HG02943 (cell line): ENCODE data around the gene SLC16A8.
"Not testable (repeated sequence)": the region's sequence is repeated elsewhere in the genome, so short reads cannot be mapped to it uniquely, and the experiment has no call there.

Experiments
- ATAC-seq: cut with Tn5 transposase; IDR thresholded peaks from one replicate; pipeline ENCODE4 v1.9.1; 2021; ENCODE audit warnings: mild to moderate bottlenecking, low read depth, moderate library complexity; ENCODE audit not compliant: unreplicated experiment

SLC16A8 gene, protein sequence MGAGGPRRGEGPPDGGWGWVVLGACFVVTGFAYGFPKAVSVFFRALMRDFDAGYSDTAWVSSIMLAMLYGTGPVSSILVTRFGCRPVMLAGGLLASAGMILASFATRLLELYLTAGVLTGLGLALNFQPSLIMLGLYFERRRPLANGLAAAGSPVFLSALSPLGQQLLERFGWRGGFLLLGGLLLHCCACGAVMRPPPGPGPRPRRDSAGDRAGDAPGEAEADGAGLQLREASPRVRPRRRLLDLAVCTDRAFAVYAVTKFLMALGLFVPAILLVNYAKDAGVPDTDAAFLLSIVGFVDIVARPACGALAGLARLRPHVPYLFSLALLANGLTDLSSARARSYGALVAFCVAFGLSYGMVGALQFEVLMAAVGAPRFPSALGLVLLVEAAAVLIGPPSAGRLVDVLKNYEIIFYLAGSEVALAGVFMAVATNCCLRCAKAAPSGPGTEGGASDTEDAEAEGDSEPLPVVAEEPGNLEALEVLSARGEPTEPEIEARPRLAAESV

GRCh38 chr22:38083931-38084631 lies at the start of gene SLC16A8:
Gene SLC16A8, minus strand, starts transcription at chr22:38084184. Its CDS starts 1,311 bp downstream, at chr22:38082873.
- no peak for ATAC-seq

GRCh38 chr22:38133331-38133730 lies 49.3 kb upstream of the SLC16A8 start:
- no peak for ATAC-seq

DNA sequence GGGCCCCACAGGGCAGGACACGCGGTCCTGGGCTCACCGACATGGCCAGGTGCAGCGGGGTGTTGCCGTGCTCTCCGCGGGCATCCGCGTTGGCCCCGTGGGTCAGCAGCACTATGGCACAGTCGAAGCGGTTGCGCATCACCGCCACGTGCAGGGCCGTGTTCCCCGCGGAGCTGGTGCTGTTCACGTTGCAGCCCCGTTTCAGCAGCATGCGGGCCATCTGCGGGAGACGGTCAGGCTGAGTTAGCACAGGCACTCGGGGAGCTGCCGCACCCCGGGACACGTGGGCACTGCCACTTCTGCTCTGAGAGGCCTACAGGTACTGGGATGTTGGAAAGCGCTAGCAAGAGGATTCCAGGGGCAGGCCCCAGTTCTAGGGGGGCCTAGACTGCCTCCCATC lies 48.8 kb upstream of the SLC16A8 start:
- no peak for ATAC-seq

DNA sequence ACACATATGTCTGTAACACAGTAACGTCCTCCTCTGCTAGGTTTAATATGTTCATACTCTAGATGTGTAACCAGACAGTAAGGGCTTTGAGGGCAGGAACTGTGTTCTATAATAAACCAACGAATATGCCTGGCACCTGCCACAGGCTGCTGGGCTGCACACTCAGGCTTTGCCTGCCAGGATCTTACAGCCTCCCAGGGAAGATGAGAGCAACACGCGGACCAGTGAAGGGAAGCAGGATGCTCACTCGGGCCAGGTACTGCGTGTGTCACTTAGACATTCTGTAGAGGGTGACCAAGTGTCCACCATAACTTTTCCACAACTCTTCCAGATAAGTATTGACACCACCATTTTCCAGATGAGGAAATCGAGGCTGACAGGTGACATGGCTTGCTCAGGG lies 48.2 kb upstream of the SLC16A8 start:
- ATAC-seq: no peak

GRCh38 chr22:38131399-38131798 lies 47.4 kb upstream of the SLC16A8 start:
- ATAC-seq: no peak

DNA sequence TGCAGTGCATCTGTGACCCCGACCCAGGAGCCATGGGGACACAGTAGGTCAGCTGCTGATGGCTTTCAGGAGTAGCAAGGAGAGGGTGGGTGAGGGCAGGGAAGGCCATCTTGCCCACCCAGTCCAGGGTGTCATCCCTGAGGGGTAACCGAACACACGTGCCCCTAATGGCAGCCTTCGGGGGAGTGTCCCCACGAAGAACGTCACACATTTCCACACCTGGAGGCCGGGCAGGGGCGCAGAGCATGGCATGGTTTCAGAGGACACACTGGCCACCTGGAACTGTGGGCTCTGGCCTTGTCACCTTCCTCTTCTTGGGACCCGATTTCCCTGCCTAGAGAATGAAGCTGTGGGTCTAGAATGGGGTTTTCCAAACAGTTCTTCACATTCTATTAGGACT lies 45.9 kb upstream of the SLC16A8 start:
- no peak for ATAC-seq

- no peak for ATAC-seq
Measured at GRCh38 chr22:38129021-38129420, 45.0 kb upstream of the SLC16A8 start.

DNA sequence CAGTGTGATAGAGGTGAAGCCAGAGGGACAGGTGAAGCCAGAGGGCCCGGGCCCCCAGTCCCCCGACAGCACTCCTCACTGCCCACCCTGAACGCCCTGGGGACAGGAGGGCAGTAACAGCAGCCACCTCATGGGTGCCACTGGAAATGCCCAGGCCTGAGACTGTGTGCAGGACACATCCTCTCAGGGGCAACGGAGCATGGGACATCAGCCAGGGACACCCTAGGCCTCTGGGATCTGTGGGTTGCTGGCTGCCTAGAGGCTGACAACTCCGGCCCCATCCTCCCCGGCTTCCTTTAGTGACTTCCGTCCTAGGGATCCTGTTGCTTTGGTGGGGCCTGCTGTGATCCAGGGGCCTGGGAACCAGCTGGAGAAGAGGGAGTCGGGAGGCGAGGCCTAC lies 43.9 kb upstream of the SLC16A8 start:
- no peak for ATAC-seq

DNA sequence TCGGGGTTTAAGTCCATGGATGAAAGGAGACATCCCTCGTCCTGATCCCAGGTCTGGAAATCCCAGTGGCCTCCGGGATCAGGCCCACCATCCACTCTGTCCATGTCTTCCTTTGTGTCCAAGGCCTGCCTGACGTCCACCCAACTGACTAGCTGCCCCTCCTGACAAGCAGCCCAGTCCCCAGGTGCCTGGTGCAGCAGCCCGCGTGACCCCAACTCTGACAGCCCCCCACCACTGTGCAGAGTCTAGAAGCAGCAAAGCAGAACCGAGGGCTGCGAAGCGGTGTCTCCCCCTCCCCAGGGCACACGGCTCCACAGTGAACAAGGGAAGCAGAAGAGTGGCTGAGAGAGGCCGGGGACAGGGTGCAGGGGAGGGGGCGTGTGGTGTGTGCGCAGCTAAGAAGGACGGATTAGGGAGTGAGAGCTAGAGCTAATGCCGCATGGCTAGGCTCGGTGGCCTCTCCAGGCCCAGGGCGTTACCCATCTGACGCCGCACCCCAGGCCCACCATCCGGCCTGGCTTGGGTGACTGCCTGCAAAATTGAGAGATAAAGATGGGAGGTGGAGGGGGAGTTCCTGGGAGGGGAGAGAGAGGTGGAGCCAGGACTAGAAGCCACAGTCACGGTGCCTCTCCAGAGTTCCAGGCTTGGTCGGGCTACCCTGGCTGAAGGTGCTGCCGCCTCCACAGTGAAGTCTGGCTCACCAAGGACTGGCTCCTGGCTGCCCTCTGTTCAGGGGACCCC lies 43.1 kb upstream of the SLC16A8 start:
- no peak for ATAC-seq

GRCh38 chr22:38125751-38126201 lies 41.8 kb upstream of the SLC16A8 start:
- no peak for ATAC-seq

- no peak for ATAC-seq
Measured at GRCh38 chr22:38125038-38125610, 41.1 kb upstream of the SLC16A8 start.

DNA sequence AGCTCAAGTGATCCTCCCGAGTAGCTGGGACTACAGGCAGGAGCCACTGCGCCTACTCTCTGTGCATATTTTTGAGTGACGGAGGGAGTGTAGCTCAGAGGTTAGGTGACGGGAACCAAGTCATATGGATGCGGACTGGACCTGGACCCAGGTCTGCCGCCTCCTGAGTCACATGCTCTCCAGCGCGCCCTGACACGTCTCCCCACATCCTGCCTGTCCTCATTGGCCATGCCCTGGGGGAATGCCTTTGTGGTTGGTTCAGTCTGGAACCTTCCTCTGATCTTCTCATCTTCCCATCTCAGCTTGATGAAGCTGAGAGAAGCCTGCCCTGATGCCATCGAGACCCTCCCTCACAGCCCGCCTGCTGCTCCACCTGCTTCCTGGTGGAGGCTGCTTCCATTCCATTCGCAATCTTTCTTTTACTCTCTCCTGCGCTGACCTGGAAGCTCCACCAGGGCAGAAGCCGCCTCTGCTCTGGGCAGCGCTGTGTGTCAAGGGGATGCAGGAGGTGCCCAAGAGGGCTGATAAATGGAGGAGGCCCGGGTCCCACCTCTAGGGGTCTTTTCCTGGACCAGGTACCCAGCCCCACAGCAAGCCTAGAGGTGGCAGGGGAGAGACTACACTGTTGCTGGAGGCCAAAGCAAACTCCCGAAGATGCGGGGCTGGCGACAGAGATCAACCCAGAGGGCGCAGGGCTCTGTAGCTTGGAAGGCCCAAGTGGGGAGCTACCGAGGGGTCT lies 40.4 kb upstream of the SLC16A8 start:
- ATAC-seq: no peak

DNA sequence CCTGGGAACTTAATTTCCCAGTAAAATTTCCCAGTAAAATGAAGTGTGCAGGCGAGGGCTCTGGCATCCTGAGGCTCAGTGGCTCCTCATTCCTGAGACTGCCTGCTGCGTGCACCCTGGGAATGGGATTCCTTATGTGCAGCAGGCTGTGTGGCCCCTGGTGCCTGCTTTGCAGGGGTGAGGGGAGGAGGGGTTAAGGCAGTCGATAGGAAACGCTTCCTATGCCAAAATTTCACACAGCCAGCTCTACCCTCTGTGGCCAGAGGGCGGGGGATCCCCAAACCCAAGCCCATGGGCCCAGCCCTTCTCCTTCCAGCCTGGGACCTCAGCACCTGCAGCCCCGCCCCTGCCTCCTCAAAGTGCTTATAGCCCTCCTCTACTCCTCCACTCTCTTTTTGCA lies 38.6 kb upstream of the SLC16A8 start:
- no peak for ATAC-seq

GRCh38 chr22:38120359-38121110 lies 36.6 kb upstream of the SLC16A8 start:
- ATAC-seq: no peak

DNA sequence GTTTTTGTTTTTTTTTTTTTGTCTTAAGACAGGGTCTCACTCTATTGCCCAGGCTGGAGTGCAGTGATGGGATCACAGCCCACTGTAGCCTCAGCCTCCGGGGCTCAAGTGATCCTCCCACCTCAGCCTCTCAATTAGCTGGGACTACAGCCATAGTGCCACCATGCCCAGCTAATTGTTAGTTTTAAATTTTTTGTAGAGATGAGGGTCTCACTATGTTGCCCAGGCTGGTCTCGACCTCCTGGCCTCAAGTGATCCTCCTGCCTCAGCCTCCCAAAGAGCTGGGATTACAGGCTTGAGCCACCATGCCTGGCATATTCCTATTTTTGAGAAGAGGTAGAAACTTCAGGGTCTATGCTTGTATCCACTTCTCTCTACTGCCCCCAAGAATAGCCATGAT lies 34.8 kb upstream of the SLC16A8 start:
- not testable (repeated sequence) for ATAC-seq

DNA sequence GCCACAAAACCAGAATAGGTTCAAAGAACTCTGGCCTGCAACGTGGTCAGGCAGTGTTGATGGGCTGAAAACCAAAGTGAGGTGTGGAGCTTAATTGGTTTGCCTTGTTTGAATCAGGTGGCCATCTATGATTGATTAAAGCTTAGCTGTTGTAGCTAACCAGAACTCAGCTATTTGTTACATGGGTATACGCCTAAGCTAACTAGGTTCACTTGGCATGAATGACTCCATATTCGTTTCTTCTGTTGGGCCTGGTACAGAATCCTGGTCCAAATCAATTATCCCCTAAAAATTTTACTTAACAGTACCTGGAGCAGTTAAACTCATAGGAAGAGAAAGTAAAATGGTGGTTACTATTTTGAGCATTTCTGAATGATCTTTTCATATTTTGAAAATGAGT lies 34.2 kb upstream of the SLC16A8 start:
- no peak for ATAC-seq

GRCh38 chr22:38117556-38117955 lies 33.6 kb upstream of the SLC16A8 start:
- not testable (repeated sequence) for ATAC-seq

DNA sequence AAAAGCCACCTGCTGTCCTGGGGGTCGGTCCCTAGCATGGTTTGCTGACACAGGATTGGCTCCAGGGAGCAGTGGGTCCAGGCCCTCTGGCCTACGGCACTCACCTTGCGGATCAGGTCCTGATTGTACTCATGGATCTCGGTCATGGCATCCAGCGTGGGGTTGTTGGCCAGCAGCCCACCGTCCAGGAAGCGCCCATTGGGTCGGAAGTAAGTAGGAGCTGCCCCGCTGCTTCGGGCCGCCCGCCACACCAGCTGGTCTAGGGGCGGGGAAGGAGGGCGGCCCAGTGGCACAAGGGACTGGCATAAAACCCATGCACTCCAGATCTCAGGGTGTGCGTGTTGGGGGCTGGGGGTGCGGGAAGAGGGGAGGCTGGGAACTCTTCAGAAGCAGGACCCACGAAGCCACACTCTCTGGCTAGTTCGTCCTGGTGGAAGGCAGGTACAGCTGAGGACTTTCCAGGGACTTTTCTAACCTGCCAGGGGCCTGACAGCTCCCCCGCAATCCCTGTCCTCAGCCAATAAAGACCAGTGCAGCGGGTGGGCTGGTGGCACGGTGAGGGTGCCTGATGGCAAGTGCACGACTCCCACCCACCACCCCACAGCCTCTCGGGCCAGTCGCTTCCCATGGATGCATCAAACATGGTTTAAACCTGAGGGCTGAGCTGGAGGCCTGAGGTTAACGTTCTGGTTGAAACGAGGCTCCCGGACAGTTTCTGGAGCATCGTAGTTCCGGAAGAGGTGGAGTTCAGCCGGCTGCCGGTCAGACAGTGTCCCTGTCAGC lies 31.6 kb upstream of the SLC16A8 start:
- ATAC-seq: no peak
